AG09319 (cell line): ENCODE data around the gene HTATIP2.

Experiments used
- DNase-seq: peaks from one replicate; pipeline ENCODE4 v3.0.0-alpha.2; 2010; ENCODE audit warnings: low read depth; ENCODE audit errors: extremely low read depth
- TF ChIP-seq, protein P1 (sequence below): IDR thresholded peaks from 2 replicates; pipeline ENCODE4 v1.5.1; 2011; ENCODE audit warnings: low read depth, mild to moderate bottlenecking, inconsistent platforms, low read length, moderate library complexity

The HTATIP2 gene

DNA sequence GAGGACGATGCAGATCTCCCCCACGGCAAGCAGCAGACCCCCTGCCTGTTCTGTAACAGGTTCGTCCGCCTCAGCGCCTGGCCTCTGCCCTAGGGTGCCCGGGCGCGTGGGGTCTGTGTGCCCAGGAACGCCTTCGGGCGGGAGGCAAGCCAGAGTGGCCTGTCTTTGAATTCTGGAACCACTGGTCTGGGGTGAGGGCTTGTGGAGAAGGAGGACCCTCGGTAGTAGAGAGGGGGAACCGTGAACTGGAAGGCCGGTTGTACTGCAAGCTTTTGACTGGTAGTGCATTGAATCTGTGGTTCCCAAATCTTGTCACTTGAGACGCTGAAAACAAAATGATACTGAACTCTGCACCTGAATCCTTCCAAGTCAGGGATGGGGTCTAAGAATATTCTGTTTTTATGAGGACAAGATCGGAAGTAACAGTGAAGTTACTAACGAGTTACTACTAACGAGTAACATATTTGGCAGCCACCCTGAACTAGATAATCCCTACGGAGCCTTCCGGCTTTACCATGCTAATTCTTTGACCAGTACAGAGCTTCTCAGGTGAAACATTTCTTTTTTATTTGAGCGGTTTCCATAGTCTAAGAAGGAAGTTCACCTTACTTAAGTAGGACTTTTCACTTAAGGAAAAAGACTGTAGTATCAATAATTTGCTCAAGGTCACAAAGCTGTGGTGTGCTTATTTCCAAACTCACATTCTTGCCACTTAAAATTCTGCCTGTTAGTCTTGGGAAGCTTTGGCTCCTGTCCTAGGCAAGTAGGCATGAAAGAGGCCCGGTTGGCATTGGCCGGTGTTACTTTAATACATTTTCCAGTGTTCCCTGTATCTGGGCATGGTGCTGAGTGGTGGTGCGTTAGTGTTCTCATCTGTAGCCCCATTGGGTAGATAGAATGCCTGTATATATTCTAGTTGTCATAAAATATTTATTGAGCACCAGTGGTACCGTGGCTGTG lies 24.9 kb downstream of the HTATIP2 start:
- TF ChIP-seq, protein P1, sequence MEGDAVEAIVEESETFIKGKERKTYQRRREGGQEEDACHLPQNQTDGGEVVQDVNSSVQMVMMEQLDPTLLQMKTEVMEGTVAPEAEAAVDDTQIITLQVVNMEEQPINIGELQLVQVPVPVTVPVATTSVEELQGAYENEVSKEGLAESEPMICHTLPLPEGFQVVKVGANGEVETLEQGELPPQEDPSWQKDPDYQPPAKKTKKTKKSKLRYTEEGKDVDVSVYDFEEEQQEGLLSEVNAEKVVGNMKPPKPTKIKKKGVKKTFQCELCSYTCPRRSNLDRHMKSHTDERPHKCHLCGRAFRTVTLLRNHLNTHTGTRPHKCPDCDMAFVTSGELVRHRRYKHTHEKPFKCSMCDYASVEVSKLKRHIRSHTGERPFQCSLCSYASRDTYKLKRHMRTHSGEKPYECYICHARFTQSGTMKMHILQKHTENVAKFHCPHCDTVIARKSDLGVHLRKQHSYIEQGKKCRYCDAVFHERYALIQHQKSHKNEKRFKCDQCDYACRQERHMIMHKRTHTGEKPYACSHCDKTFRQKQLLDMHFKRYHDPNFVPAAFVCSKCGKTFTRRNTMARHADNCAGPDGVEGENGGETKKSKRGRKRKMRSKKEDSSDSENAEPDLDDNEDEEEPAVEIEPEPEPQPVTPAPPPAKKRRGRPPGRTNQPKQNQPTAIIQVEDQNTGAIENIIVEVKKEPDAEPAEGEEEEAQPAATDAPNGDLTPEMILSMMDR = no peak
- DNase-seq = no peak

DNA sequence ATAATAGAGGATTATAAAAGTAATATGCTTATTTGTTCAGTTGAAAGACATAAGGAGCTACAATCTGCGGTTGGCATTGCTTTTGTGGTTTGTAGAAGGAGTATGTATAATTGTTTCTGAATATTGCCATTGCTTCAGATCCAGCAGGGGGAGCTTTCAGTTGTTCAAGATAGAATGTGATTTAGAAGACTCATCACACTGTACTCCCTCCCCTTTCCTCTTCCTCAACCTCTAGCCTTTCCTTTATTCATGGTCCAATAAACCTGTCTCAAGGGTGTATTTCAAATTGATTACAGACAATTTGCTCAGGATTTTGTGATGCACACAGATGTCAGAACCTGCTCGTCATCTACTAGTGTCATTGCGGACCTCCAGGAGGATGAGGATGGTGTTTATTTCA lies 33.8 kb downstream of the HTATIP2 start:
- peak; percentile 14 for DNase-seq
- TF ChIP-seq, protein P1 = peak; percentile 65

DNA sequence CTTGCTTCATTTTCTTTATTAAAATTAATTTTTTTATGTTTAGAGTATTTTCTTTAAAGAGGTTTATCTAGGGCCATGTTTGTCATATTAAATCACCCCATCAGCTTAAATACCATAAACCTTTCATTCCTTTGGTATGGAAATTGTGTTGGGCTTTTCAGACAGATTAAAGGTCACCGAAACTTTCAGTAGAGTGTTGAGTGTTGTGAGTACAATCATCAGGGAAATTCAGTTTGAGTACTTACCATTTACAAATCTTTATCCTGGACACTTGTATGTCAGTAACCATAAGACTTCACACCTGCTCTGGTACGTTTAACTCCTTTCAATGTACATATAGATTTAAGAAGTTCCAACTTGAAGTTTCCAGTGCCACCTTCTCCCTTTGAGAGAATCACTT lies 36.0 kb downstream of the HTATIP2 start:
- TF ChIP-seq, protein P1 = no peak
- no peak for DNase-seq

DNA sequence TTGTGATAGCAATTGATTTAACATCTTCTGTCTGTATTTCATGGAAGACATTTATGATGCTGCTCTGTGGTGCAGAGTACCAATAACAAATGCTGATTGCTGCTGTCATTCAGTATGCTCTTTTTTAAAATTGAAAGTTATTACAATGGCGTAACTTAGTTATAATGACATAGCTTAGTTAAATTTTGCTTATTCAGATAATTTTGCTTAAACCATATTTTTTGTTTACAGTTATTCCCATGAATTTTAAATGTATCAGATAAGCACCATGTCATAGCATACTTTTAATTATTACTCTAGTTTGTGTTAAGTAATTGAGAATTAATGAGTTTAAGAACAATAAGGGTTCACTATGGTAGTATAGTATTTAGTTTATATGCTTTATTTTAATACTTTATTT lies 39.5 kb downstream of the HTATIP2 start:
- no peak for DNase-seq
- TF ChIP-seq, protein P1 = no peak

DNA sequence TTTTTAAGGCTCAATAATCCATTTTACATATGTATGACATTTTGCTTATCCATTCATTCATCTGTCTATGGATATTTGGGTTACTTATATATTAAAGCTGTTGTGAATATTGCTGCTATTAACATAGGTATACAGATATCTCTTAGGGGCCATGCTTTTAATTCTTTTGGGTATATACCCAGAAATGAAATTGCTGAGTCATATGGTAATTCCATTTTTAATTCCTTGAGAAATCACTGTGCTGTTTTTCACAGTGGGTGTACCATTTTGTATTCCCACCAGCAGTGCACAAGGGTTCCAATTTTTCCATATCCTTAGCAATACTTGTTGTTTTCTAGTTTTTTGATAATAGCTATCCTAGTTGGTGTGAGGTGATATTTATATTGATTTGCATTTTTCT lies 43.0 kb downstream of the HTATIP2 start:
- DNase-seq = no peak
- TF ChIP-seq, protein P1 = no peak

DNA sequence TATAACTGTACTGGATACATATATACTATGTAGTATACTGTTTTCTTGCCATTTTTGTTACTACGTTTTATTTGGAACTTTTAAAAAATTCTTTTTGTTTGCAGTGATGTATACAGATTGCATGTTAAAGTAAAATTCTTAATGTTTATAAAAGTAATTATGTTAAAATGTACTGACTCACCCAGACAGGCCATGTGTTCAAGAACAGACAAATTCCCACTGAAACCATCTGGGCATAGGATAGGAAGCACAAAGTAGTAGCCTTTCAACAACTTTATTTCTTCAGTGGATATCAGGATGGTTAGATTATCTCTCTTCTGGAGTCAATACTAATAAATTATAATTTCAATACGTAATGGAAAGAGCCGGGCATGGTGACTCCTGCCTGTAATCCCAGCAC lies 43.8 kb downstream of the HTATIP2 start:
- no peak for DNase-seq
- TF ChIP-seq, protein P1 = no peak

DNA sequence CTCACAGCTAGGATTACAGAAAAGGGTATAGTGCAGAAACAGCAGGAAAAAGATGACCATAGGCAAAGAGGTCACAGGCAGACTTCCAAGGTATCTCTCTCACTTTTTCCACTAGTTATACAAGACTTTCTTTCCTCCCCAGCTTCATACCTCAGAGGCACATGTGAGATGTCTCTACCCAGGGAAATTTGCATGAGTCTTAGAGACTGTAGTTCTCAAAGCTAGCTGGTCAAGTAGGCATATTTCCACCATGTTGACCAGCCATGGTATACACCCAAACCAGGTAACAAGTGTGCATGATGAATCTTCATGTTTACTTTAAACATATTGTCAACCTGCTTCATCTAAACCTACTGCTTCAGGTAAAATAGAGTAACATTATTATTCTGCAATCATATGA lies 51.9 kb downstream of the HTATIP2 start:
- DNase-seq = no peak

More for the DNA sequence above, 51.9 kb downstream of the HTATIP2 start:
- TF ChIP-seq, protein P1 = no peak
